HEK293 (cell line): ENCODE results near the gene STX10.

Source experiments
- HOXA7 ChIP-seq: sonication (generic); formaldehyde crosslinking; IDR thresholded peaks from 2 replicates; pipeline ENCODE4 v1.8.1; 2022; ENCODE audit warnings: missing genetic modification reagents, borderline replicate concordance
- KLF8 ChIP-seq: fragments of 450-650 bp; formaldehyde crosslinking; IDR thresholded peaks from 2 replicates; pipeline ENCODE4 v1.5.1; 2016; ENCODE audit warnings: missing biosample characterization, missing genetic modification characterization
- ZBTB26 ChIP-seq: fragments of 450-650 bp; formaldehyde crosslinking; optimal IDR thresholded peaks from 2 replicates; pipeline ENCODE3; 2016; ENCODE audit warnings: missing biosample characterization, mild to moderate bottlenecking, missing genetic modification characterization
- ZNF184 ChIP-seq: fragments of 450-650 bp; IDR thresholded peaks from 2 replicates; pipeline ENCODE4 v1.5.1; 2018; ENCODE audit warnings: missing biosample characterization, mild to moderate bottlenecking, missing genetic modification characterization
- ZNF26 ChIP-seq: fragments of 450-650 bp; formaldehyde crosslinking; IDR thresholded peaks from 2 replicates; pipeline ENCODE4 v1.5.1; 2016; ENCODE audit warnings: missing biosample characterization, missing genetic modification characterization
- ZNF280D ChIP-seq: fragments of 450-650 bp; formaldehyde crosslinking; IDR thresholded peaks from 2 replicates; pipeline ENCODE4 v1.5.1; 2016; ENCODE audit warnings: missing biosample characterization, missing genetic modification characterization
- ZNF311 ChIP-seq: fragments of 450-650 bp; formaldehyde crosslinking; IDR thresholded peaks from 2 replicates; pipeline ENCODE4 v1.5.1; 2017; ENCODE audit warnings: missing biosample characterization, missing genetic modification characterization, borderline replicate concordance
- ZNF433 ChIP-seq: fragments of 450-650 bp; formaldehyde crosslinking; IDR thresholded peaks from 2 replicates; pipeline ENCODE4 v1.5.1; 2016; ENCODE audit warnings: missing biosample characterization, missing genetic modification characterization, low read depth
- ZNF514 ChIP-seq: fragments of 450-650 bp; formaldehyde crosslinking; IDR thresholded peaks from 2 replicates; pipeline ENCODE4 v1.5.1; 2016; ENCODE audit warnings: missing biosample characterization, missing genetic modification characterization
- ZNF521 ChIP-seq: fragments of 450-650 bp; formaldehyde crosslinking; IDR thresholded peaks from 2 replicates; pipeline ENCODE4 v1.5.1; 2017; ENCODE audit warnings: missing biosample characterization, mild to moderate bottlenecking, missing genetic modification characterization
- ZNF600 ChIP-seq: fragments of 450-650 bp; formaldehyde crosslinking; IDR thresholded peaks from 2 replicates; pipeline ENCODE4 v1.5.1; 2016; ENCODE audit warnings: missing biosample characterization, missing genetic modification characterization
- ZNF701 ChIP-seq: fragments of 450-650 bp; formaldehyde crosslinking; IDR thresholded peaks from 2 replicates; pipeline ENCODE4 v1.5.1; 2016; ENCODE audit warnings: missing biosample characterization, missing genetic modification characterization
- TF ChIP-seq, protein P1 (sequence below): fragments of 450-650 bp; formaldehyde crosslinking; IDR thresholded peaks from 2 replicates; pipeline ENCODE4 v1.5.1; 2016; ENCODE audit warnings: missing biosample characterization, missing genetic modification characterization, borderline replicate concordance
- TF ChIP-seq, protein P2 (sequence below): fragments of 450-650 bp; formaldehyde crosslinking; IDR thresholded peaks from 2 replicates; pipeline ENCODE4 v1.5.1; 2016; ENCODE audit warnings: missing biosample characterization, missing genetic modification characterization

STX10 gene

GRCh38 chr19:13100031-13100588, 50.1 kb downstream of the STX10 start (continued):
- TF ChIP-seq, protein P1, sequence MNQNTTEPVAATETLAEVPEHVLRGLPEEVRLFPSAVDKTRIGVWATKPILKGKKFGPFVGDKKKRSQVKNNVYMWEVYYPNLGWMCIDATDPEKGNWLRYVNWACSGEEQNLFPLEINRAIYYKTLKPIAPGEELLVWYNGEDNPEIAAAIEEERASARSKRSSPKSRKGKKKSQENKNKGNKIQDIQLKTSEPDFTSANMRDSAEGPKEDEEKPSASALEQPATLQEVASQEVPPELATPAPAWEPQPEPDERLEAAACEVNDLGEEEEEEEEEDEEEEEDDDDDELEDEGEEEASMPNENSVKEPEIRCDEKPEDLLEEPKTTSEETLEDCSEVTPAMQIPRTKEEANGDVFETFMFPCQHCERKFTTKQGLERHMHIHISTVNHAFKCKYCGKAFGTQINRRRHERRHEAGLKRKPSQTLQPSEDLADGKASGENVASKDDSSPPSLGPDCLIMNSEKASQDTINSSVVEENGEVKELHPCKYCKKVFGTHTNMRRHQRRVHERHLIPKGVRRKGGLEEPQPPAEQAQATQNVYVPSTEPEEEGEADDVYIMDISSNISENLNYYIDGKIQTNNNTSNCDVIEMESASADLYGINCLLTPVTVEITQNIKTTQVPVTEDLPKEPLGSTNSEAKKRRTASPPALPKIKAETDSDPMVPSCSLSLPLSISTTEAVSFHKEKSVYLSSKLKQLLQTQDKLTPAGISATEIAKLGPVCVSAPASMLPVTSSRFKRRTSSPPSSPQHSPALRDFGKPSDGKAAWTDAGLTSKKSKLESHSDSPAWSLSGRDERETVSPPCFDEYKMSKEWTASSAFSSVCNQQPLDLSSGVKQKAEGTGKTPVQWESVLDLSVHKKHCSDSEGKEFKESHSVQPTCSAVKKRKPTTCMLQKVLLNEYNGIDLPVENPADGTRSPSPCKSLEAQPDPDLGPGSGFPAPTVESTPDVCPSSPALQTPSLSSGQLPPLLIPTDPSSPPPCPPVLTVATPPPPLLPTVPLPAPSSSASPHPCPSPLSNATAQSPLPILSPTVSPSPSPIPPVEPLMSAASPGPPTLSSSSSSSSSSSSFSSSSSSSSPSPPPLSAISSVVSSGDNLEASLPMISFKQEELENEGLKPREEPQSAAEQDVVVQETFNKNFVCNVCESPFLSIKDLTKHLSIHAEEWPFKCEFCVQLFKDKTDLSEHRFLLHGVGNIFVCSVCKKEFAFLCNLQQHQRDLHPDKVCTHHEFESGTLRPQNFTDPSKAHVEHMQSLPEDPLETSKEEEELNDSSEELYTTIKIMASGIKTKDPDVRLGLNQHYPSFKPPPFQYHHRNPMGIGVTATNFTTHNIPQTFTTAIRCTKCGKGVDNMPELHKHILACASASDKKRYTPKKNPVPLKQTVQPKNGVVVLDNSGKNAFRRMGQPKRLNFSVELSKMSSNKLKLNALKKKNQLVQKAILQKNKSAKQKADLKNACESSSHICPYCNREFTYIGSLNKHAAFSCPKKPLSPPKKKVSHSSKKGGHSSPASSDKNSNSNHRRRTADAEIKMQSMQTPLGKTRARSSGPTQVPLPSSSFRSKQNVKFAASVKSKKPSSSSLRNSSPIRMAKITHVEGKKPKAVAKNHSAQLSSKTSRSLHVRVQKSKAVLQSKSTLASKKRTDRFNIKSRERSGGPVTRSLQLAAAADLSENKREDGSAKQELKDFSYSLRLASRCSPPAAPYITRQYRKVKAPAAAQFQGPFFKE: no peak
- TF ChIP-seq ZNF701: no peak
- TF ChIP-seq ZNF280D (tag by site-specific recombination): no peak
- TF ChIP-seq ZNF514: no peak
- TF ChIP-seq ZNF433: no peak
- no peak for TF ChIP-seq ZNF26 (tag by site-specific recombination)
- no peak for TF ChIP-seq ZBTB26
- TF ChIP-seq KLF8: 0 out of 2 replicates have a peak, but pooled peaks have one; percentile 19
- TF ChIP-seq ZNF521 (tag by site-specific recombination): no peak
- TF ChIP-seq, protein P2, sequence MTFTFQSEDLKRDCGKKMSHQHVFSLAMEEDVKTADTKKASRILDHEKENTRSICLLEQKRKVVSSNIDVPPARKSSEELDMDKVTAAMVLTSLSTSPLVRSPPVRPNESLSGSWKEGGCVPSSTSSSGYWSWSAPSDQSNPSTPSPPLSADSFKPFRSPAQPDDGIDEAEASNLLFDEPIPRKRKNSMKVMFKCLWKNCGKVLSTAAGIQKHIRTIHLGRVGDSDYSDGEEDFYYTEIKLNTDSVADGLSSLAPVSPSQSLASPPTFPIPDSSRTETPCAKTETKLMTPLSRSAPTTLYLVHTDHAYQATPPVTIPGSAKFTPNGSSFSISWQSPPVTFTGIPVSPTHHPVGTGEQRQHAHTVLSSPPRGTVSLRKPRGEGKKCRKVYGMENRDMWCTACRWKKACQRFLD (tag by site-specific recombination): no peak
- TF ChIP-seq ZNF311: 0 out of 2 replicates have a peak, but pooled peaks have one; percentile 73
- TF ChIP-seq HOXA7 (CRISPR knock-in tag): no peak
- TF ChIP-seq ZNF600 (tag by site-specific recombination): 0 out of 2 replicates have a peak, but pooled peaks have one; percentile 25
- TF ChIP-seq ZNF184 (tag by site-specific recombination): no peak
